Thyroid gland (tissue), 4 donors: Measurements from ENCODE around the gene BATF.

Experiments used
- POLR2A ChIP-seq, 2 donors: fragments of 450-650 bp; IDR thresholded peaks; one replicate each; pipeline ENCODE4 v1.6.1; 2017; ENCODE audit warnings: antibody characterized with exemption in 2 of 2, mild to moderate bottlenecking in 2 of 2, moderate library complexity in 1 of 2
- TF ChIP-seq, protein P1 (sequence below), 6 experiments: fragments of 200-600 bp in 3 of 6; fragments of 450-650 bp in 3 of 6; sonication (generic) in 3 of 6; IDR thresholded peaks; one replicate each; pipeline ENCODE4 v1.5.1; 2016 to 2019; ENCODE audit warnings: antibody characterized with exemption in 6 of 6, mild to moderate bottlenecking in 2 of 6, inconsistent platforms in 1 of 6, moderate library complexity in 1 of 6

DNA sequence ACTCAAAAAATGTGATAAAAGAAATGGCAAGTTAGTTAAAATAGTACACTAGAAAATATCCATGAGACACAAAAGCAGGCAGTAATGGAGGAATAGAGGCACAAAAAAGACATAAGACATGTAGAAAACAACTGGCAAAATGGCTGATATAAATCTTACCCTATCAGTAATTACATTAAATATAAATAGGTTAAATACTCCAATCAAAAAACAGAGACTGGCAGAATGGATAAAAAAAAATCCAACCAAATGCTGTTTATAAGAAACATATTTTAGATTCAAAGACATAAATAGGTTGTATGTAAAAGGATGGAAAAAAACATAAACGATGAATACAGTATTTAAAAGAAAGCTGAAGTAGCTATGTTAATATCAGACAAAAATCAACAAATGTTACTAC lies 15.3 kb upstream of the BATF start:
- TF ChIP-seq, protein P1, sequence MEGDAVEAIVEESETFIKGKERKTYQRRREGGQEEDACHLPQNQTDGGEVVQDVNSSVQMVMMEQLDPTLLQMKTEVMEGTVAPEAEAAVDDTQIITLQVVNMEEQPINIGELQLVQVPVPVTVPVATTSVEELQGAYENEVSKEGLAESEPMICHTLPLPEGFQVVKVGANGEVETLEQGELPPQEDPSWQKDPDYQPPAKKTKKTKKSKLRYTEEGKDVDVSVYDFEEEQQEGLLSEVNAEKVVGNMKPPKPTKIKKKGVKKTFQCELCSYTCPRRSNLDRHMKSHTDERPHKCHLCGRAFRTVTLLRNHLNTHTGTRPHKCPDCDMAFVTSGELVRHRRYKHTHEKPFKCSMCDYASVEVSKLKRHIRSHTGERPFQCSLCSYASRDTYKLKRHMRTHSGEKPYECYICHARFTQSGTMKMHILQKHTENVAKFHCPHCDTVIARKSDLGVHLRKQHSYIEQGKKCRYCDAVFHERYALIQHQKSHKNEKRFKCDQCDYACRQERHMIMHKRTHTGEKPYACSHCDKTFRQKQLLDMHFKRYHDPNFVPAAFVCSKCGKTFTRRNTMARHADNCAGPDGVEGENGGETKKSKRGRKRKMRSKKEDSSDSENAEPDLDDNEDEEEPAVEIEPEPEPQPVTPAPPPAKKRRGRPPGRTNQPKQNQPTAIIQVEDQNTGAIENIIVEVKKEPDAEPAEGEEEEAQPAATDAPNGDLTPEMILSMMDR (IDR thresholded peaks at IDR 0.05), result no peak
- no peak for TF ChIP-seq POLR2A (IDR thresholded peaks at IDR 0.05)
